Activated CD4-positive, alpha-beta T cell treated with anti-CD3 and anti-CD28 coated beads, Interleukin-2, amount 50 U/mL, for 1 hour (primary cell): ENCODE data around the gene TMEM59L.
"Not testable (repeated sequence)": the region's sequence is repeated elsewhere in the genome, so short reads cannot be mapped to it uniquely, and the experiment has no call there.

Source experiments
- DNase-seq: peaks from one replicate; pipeline ENCODE4 v3.0.0-alpha.2; 2020

Gene TMEM59L

GRCh38 chr19:18594096-18594823 is 18.4 kb upstream of the TMEM59L start:
- DNase-seq, result peak; percentile 72

GRCh38 chr19:18594824-18595373 is 17.8 kb upstream of the TMEM59L start:
- no peak for DNase-seq

GRCh38 chr19:18595475-18595874 is 17.2 kb upstream of the TMEM59L start:
- DNase-seq, result no peak

GRCh38 chr19:18596752-18597157 is 15.9 kb upstream of the TMEM59L start:
- no peak for DNase-seq

GRCh38 chr19:18597809-18598660 is 14.6 kb upstream of the TMEM59L start:
- DNase-seq, result no peak

GRCh38 chr19:18599485-18599884 is 13.2 kb upstream of the TMEM59L start:
- no peak for DNase-seq

- not testable (repeated sequence) for DNase-seq
These were observed 11.8 kb upstream of the TMEM59L start for GRCh38 chr19:18600692-18601397.

- no peak for DNase-seq
These were observed 10.8 kb upstream of the TMEM59L start for GRCh38 chr19:18601875-18602274.

- DNase-seq, result no peak
These were observed 9.3 kb upstream of the TMEM59L start for GRCh38 chr19:18603255-18603957.

GRCh38 chr19:18603958-18604819 is 8.5 kb upstream of the TMEM59L start:
- no peak for DNase-seq

- no peak for DNase-seq
These were observed 7.9 kb upstream of the TMEM59L start for GRCh38 chr19:18604820-18605159.

- no peak for DNase-seq
These were observed 7.5 kb upstream of the TMEM59L start for GRCh38 chr19:18605196-18605545.

- DNase-seq, result no peak
These were observed 7.0 kb upstream of the TMEM59L start for GRCh38 chr19:18605546-18606280.

- DNase-seq, result no peak
These were observed 6.1 kb upstream of the TMEM59L start, which contains the start of gene CRLF1 for GRCh38 chr19:18606281-18607225. Gene CRLF1 (minus strand): TSS chr19:18606799. CDS start chr19:18606656, 143 bp downstream.

- peak; percentile 37 for DNase-seq
These were observed 5.2 kb upstream of the TMEM59L start for GRCh38 chr19:18607226-18608101.

- DNase-seq, result no peak
These were observed 4.4 kb upstream of the TMEM59L start for GRCh38 chr19:18608102-18608804.

- no peak for DNase-seq
These were observed 3.6 kb upstream of the TMEM59L start for GRCh38 chr19:18608805-18609716.
